Measurements from ENCODE around the gene RAD51AP1. TPM values are rescaled to one million over a fixed set of nuclear protein-coding genes. Genes with fewer than 3 reads are reported as not detected.

Gene RAD51AP1
- total RNA-seq, 4 donors from 2014 or later = 0.65 to 1.7 (median 1.7) TPM; not detected in 1

DNA sequence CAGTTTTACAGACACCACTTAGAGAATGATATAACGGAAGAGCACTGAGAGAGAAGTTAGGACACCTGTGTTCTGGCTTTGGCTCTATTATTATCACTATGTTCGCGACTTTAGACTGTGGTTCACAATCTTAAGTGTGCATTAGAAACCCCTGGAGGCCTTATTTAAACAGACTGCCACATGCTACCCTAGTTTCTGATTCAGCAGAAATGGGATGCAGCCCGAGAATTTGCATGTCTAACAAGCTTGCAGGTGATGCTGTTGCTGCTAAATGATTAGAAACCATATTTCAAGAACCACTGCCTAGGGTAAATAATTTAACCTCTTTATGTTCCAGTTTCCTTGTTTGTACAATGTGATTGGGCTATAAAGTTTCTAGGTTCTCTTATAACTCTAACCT is 3.6 kb upstream of the RAD51AP1 start:
- in situ Hi-C loops (cut with MboI; ENCODE audit: low sequenced_read_pairs in 4 of 4) = loop anchor here in 2 of 4 donors (25.0 kb wide), 1 partner anchor 223 kb away; the partner anchor contains the start of gene TIGAR (in 2 of the 2)

DNA sequence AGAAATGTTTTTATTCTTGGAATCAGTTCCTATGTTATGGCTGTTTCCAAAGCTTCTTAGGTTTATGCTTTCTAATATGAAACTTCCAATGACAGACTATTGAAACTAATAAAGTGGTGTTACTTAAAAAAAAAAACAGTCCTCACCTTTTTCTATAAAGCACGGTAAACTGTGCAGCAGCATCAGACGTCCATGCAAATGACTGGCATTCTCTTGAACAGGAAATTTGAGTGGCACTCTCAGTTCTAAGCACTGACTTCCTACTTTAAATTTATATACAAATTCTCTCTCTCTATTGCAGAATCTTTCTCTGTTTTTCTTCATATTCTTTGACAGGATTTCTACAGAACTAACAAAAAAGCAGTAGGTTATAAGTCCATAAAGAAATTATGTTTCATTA is 2.8 kb upstream of the RAD51AP1 start:
- Histone ChIP-seq H3K9me3 (no peaks in the 10 kb centered on the region), H3K4me3 (no peak overlapping the region), H3K27ac (no peak overlapping the region), H3K4me1 (peaks cover 15 to 16% of the 10 kb centered on the region in 2 donors), H3K27me3 (no peaks in the 10 kb centered on the region), H3K36me3 (peaks cover 0 to 25% of the 10 kb centered on the region in 2 donors)
- in situ Hi-C loops (cut with MboI; ENCODE audit: low sequenced_read_pairs in 4 of 4) = loop anchor here in 2 of 4 donors (25.0 kb wide), 1 partner anchor 224 kb away; the partner anchor contains the start of gene TIGAR (in 2 of the 2)
- intact Hi-C loops (cut with DNase I; ENCODE audit: low total_unique reads) = loop anchor here (5.0 kb wide), 2 partner anchors 66 to 664 kb away; partner anchors contain the start of gene PARP11
- ATAC-seq (no peak), DNase-seq (no peak)
- no peak for TF ChIP-seq POLR2A (IDR thresholded peaks at IDR 0.05)
- TF ChIP-seq, protein P1, sequence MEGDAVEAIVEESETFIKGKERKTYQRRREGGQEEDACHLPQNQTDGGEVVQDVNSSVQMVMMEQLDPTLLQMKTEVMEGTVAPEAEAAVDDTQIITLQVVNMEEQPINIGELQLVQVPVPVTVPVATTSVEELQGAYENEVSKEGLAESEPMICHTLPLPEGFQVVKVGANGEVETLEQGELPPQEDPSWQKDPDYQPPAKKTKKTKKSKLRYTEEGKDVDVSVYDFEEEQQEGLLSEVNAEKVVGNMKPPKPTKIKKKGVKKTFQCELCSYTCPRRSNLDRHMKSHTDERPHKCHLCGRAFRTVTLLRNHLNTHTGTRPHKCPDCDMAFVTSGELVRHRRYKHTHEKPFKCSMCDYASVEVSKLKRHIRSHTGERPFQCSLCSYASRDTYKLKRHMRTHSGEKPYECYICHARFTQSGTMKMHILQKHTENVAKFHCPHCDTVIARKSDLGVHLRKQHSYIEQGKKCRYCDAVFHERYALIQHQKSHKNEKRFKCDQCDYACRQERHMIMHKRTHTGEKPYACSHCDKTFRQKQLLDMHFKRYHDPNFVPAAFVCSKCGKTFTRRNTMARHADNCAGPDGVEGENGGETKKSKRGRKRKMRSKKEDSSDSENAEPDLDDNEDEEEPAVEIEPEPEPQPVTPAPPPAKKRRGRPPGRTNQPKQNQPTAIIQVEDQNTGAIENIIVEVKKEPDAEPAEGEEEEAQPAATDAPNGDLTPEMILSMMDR (IDR thresholded peaks at IDR 0.05 in 4 of 5, conservative IDR thresholded peaks at IDR 0.05 in 1 of 5) = no peak

More for the DNA sequence above, 3.6 kb upstream of the RAD51AP1 start:
- Histone ChIP-seq H3K4me1 (peaks cover 15 to 16% of the 10 kb centered on the region in 2 donors), H3K27me3 (no peaks in the 10 kb centered on the region), H3K4me3 (no peak overlapping the region), H3K27ac (no peak overlapping the region), H3K36me3 (peaks cover 0 to 26% of the 10 kb centered on the region in 2 donors), H3K9me3 (no peaks in the 10 kb centered on the region)
- ATAC-seq (no peak), DNase-seq (no peak)
- intact Hi-C loops (cut with DNase I; ENCODE audit: low total_unique reads) = loop anchor here (5.0 kb wide), 2 partner anchors 67 to 663 kb away; partner anchors contain the start of gene PARP11
- TF ChIP-seq POLR2A (IDR thresholded peaks at IDR 0.05) = no peak
- TF ChIP-seq, protein P1 (IDR thresholded peaks at IDR 0.05 in 4 of 5, conservative IDR thresholded peaks at IDR 0.05 in 1 of 5) = no peak

DNA sequence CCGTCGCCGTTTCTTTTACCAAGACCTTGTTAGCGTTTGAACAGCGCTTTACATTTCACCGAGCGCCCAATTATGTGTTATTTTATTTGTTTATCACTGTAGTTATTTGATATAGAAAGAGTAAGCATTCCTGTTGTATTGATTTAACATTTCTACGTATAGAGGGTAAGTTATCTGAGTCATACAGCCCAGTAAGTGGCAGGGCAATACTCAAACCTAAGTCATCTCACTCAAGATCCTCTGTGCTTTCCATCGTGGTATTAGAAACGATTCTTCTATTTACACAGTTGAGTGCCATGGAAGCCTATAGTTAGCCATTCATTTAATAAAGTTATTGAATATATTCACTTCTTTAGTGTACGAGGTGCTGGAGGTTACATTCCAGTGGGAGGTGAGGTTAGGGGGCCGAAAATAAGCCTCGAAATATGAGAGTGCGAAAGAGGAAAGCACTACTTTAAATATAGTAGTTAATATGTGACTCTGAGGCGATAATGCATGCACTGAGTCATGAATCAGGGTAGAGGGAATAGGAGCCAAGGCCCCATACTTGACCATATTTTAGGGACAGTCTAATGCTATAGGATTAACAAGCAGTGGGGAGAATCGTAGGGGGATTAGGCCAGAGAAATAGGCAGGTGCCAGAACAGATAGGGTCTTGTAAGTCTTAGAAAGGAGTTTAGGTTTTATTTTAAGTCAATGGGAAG is 629 bp downstream of the RAD51AP1 start:
- intact Hi-C loops (cut with DNase I; ENCODE audit: low total_unique reads) (loop anchor here (2.0 to 5.0 kb wide), 3 partner anchors 63 to 667 kb away; partner anchors contain the start of gene PARP11), in situ Hi-C loops (cut with MboI; ENCODE audit: low sequenced_read_pairs in 4 of 4) (loop anchor here in 2 of 4 donors (25.0 kb wide), 1 partner anchor 227 kb away; the partner anchor contains the start of gene TIGAR (in 2 of the 2))
- Histone ChIP-seq H3K4me1 (peaks cover 15 to 16% of the 10 kb centered on the region in 2 donors), H3K27me3 (no peaks in the 10 kb centered on the region), H3K36me3 (no peaks in the 10 kb centered on the region), H3K9me3 (no peaks in the 10 kb centered on the region), H3K27ac (peak overlapping the region in 2 of 4 donors; percentile 91 to 94), H3K4me3 (peak overlapping the region; percentile 55 to 92 (median 76))
- no peak for DNase-seq
- no peak for ATAC-seq
- TF ChIP-seq, protein P1 (IDR thresholded peaks at IDR 0.05 in 4 of 5, conservative IDR thresholded peaks at IDR 0.05 in 1 of 5) = no peak
- TF ChIP-seq POLR2A (IDR thresholded peaks at IDR 0.05) = no peak

DNA sequence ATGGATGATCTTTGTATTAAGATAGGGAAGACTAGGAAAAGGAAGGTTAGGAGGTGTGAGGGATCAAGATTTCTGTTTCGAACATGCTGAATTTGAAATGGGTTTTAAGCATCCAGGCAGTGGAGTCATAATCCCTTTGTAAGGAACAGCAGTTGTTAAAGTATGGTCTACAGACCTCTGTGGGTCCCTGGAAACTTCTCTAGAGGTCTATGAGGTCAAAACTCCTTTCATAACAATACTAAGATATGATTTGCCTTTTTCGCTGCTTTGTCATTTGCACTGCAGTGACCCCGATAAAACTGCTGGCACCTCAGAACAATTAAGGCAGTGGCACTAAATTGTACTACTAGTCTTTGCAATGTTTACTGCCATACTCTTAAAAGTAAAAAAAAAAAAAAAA is 1.5 kb downstream of the RAD51AP1 start:
- H3K4me1 ChIP-seq = peaks cover 15 to 16% of the 10 kb centered on the region in 2 donors
- intact Hi-C loops (cut with DNase I; ENCODE audit: low total_unique reads) (no loop called here), in situ Hi-C loops (cut with MboI; ENCODE audit: low sequenced_read_pairs in 4 of 4) (loop anchor here in 2 of 4 donors (25.0 kb wide), 1 partner anchor 228 kb away; the partner anchor contains the start of gene TIGAR (in 2 of the 2))
- ATAC-seq (no peak), DNase-seq (no peak)
- TF ChIP-seq, protein P1 (IDR thresholded peaks at IDR 0.05 in 4 of 5, conservative IDR thresholded peaks at IDR 0.05 in 1 of 5) = no peak
- TF ChIP-seq POLR2A (IDR thresholded peaks at IDR 0.05) = no peak
- H3K27me3 ChIP-seq = no peaks in the 10 kb centered on the region
- H3K27ac ChIP-seq = no peak overlapping the region
- no peaks in the 10 kb centered on the region for H3K36me3 ChIP-seq
- no peak overlapping the region for H3K4me3 ChIP-seq
- no peaks in the 10 kb centered on the region for H3K9me3 ChIP-seq

Data from gastrocnemius medialis (tissue), 4 donors.